A204.1 (cell line): ENCODE data around the gene ZBTB46.

Experiments used
- FAIRE-seq: peaks from 2 replicates; lab custom pipeline; 2012; peaks lifted over from hg19 to GRCh38; lab: Jason Lieb, UNC

Gene ZBTB46

DNA sequence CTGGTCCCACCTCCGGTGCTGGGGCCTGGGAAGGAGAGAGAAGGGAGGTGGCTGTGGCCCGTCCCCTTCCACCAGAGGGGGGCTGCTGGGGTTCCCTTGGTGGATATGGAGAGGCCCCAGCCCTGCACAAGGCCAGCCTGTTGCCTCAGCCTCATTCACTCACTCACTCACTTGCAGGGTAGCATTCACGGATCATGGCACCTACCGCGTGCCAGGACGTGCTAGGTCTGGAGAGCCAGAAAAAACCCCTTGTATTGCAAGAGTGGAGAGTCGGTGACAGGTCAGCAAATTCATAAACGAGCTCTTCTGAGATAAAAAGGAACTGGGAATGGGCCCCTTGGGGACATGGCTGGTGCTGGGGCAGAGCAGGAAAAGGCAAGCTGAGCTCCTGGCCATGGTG lies 6.4 kb upstream of the ZBTB46 start:
- FAIRE-seq: no peak

DNA sequence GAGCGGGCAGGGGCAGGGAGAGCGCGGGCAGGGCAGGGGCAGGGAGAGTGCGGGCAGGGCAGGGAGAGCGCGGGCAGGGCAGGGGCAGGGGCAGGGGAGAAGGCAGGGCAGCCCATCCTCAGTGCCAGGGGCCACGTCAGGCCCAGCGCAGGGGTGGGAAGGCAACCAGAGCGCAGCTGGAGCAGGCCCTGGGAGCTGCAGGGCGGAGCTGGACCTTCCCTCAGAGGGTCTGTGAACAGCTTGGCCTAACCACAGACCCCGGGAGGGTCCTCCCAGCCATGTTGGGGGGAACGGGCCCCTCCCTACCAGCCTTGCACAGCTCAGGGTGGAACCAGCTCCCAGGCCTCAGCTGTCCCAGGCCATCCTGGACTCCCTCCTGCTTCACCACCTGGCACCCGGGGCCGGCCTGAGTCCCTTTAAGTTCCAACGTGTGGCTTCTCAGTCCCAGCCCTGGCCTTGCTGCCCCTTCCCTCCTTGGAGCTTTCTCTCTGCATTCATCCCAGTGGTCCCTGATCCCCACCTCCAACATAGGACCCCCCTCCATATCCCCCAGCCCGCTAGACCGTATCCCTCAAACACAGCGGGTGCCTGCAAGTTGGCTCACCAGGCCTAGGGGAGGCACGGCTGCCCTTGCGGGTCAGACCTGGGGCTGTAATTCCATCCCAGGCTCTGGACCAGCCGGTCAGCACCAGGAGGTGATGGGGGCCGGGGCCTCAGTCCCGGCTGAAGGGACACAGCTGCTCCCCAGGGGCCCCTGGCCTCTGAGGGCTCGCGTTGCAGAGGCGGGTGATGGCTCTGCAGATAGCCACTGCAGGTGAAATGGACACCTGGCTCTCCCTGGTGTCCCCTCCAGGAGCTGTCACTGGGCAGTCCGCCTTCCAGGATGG lies 5.6 kb upstream of the ZBTB46 start:
- FAIRE-seq: no peak

DNA sequence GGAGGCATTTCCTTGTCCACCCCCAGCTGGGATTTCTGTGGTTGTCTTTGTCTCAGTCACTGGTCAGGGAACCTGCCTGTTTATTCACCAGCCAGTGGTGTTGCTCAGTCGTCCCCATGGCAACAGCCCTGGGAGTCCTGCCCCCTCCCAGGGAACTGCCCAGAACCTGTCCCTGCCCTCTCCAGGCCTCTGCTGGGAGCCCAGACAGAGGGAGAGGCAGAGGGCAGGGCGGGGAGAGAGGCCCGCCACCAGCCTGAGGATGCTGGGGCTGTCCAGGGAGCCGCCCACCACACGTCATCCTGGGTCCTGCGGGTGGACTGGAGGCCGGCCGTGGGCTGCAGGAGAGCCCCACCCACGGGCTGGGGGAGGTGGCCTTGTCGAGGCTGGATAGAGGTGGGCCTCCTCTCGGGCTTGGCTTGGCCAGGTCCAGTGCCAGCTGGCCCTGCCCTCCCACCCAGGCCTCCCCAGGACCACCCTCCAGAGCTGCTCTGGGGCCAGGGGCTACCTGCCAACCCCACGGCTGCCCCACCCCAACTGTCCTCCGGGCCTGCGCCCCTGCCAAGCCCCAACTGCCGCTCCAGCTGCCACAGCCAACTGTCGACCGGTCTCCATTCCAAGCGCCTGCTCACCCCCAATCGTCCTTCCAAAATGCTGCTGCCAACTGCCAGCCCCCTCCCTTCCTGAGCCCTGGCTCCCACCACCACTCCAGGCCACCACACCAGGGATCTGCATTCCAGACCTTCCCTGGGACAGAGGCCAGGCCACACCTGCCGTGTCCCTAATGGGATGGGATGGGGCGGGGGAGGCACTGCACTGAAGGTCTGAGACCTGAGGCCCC lies 4.2 kb upstream of the ZBTB46 start:
- no peak for FAIRE-seq

DNA sequence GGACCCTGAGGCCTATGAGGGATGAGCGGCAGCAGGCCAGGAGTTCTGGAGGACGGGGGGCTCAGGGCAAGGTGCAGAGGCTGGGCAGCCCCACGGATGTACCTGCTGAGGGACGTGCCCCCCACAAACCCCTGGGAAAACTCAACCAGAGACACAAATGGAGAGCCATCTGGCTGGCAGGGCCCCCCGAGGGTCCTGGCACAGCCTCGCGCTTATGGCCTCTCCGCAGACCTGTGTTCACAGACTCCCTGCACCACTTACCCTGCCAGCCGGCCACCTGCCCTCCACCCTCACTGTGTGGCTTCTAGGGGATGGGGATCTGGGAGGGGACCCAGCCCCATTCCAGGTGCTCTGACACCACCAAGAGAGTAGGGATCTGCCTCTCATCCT lies 3.4 kb upstream of the ZBTB46 start:
- no peak for FAIRE-seq

DNA sequence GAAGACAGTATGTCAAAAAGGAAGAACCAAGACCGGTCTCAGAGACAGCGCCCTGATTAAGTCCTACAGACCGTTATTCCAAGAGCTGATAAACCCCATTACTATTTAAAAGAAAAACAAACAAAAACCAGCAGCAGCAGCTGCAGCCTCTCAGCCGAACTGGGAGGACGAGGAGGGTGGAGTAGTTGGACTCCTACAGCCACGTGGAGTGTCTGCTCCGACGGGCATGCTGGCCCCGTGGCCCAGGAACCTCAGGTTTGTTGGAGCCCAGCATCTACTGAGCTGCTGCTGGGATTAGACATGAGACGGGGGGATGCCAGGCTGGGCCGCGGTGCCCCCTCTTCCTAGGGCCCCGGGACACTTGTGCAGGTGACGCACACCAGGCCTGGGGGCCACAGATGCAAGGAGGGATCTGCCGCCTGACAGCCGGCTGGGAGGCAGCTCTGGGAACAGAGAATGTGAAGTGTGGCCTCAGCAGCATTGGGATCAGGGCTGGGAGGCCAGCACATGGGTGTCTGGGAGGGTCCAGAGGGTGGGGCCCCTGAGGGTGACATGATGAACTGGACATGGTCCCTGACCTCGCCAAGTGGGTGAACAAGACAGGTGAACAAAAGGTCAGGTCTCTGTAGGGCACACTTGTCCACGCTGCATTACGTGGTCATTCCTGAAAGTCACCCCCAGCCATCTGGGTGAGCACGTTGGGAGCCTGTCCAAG lies 2.9 kb upstream of the ZBTB46 start:
- FAIRE-seq: no peak

DNA sequence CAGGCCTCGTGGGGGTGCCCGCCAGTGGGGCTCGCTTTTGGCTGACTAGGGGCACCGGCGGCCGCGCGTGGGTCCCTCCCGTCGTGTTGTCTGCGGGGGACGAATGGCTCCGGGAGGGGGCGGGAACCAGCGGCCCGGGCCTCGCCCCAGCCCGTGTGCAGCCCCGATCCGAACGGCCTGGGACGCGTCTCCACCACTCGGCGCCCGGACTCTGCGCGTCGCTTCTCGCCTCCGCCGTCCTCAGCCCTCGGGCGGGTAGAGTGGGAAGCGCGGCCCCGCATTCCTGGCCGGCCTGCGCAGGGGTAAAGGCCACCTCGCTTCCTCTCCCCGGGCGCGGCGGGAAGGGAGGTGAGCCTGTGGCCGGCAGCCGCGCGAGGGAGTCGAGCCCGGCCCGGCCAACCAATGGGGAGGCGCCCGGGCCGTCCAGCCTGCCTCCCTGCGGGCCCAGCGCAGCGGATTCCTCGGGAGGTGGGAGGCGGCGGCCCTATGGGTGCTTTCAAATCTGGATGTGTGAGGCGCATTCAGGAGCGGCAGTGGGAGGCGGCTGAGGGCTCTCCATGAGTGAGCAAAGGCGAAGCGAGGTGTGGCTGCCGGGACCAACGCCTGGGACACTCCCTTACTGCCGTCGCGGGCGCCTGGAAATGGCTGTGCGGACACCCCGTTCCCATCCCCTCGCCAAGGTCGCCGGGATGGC lies 1.1 kb upstream of the ZBTB46 start:
- no peak for FAIRE-seq

DNA sequence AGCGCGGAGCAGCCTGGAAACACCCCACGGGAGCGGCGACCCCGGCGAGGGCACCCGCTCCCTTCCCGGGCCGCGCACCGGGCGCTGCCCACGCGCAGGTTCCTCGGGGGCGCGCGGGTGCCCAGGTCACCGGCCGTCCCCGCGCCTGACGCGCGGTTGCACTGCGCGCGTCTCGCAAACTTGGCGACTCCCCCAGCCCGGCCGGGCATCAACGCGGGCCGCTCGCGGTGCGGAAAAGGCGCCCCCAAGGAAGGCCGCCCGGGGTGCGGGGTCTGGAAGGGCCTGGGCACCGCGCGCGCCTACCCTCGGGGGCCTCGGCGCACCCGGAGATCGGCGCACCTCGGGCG lies 555 bp upstream of the ZBTB46 start:
- FAIRE-seq: no peak

DNA sequence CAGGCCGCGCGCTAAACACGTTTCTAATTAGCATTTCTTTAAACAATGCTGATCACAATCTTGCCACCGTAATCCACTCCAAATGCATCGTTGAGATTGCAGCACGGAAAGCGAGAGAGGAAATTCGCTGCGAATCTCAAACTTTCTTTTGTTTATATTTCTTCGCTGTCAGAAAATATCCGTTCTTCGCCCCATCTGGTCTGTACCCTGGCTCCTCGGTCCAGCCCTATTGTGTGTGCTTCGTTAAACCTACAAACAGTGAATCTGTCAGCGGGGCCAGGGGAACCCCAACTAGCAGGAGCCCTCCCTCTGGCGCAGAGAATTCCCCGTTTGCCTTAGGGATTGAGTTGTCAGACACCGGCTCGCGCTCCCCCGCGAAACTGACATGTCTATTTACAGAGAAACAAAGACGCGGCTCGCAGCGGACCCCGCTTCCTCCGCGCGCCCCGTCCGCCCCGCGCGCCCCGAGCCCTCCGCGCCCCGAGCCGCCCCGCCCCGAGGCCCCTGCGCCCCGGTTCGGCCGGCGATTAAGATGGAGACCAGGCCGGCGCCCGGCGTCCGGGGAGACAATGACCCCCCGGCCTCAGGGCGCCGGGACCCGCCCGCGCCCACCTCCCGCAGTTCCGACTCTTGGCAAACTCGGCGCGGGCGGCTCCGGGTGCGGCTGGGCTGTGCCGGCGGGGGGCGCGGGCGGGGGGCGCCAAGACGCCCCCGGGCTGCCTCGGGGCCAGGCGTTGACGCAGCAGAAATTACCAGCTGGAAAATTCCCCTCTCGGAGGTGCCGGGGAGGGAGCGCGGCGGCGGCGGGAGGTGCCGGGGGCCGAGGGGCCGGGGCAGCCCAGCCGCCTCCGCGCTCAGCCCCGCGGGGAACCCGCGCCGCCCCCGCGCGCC lies 874 bp downstream of the ZBTB46 start:
- FAIRE-seq: no peak

DNA sequence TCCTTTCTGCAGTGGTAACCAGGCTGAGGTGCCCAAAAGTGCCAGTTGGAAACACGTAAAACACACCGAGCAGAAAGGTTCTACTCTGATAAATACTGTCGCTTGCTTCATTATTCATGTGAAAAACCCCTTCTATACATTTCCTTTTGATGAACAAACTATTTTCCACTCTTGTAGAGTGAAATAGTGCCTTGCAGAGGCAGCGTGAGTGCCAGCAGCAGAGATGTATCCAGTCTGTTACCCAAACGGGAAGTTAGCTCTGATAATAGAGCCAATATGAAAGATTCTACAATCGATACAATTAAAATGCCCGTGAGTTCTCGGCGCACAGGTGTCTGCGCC lies 1.5 kb downstream of the ZBTB46 start:
- FAIRE-seq: no peak

DNA sequence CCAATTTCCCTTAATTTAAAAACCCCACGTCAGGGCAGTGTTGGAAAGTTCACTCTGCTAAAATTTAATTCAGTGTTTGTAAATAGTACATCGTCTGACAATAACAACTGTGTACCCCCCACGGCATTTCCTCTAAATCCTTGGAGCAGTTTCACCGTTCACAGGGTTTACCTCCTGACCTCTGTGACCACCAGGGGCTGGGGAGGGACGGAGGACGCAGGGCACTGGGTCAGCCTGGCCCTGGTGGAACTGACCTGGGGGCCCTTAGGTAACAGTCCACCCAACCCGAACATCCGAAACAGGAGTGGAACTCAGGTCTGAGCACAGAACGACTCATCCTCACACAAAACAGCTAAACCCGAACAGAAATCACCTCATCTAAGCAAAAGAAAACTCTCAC lies 2.1 kb downstream of the ZBTB46 start:
- FAIRE-seq: no peak

DNA sequence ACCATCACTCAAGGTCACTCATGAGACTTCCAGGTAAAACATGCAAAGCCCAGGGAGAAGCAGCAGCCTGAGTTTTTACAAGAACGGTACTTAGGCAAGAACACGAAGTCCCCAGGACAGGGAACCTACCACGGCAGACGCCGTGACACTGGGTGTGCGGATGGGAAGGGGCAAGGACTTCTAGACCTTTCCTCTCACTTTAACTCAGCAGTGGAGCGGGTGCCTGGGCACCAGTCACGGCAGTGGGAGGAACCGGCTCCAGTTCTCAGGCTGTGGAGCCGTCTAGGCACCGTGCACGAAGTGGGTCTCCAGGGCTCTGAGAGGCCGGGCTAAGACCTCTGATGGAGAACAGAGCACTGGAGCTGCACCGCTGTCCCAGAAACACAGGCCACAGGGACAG lies 2.5 kb downstream of the ZBTB46 start:
- no peak for FAIRE-seq

DNA sequence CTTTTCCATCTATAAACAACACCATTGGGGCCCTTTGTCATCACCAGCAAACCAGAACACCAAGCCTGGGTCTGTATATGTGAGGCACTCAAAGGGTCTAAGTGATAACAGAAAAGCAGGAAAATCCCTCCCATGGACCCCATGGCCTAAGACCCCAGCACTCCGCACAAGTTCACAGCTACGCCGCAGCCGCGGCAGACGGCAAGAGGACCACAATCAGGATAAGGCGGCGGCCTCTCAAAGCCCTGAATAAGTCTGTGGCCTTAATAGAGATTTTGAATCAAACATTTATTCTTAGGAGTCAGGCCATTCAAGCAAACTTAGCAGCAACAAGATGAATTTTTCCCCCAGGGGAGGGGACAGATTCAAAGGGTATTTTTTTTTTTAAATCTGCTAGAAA lies 2.9 kb downstream of the ZBTB46 start:
- no peak for FAIRE-seq

DNA sequence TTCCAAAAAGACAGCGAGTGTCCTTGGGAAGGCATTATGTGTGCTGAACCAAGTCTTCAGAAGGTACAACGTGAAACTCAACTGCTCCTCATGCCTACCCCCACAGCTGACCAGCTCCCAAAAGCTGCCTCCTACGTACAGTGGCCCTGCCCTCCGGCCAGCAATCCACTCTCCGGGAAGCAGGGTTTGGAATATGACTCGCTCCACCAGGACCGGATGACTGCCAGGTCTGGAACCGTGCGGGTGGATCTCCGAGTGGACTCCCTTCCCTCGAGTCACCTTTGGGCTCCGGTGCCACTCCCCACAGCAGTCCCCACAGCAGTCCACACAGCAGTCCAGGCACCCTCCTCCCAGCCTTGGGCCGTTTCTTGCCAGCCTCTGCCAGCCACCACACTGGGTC lies 4.3 kb downstream of the ZBTB46 start:
- FAIRE-seq: no peak

DNA sequence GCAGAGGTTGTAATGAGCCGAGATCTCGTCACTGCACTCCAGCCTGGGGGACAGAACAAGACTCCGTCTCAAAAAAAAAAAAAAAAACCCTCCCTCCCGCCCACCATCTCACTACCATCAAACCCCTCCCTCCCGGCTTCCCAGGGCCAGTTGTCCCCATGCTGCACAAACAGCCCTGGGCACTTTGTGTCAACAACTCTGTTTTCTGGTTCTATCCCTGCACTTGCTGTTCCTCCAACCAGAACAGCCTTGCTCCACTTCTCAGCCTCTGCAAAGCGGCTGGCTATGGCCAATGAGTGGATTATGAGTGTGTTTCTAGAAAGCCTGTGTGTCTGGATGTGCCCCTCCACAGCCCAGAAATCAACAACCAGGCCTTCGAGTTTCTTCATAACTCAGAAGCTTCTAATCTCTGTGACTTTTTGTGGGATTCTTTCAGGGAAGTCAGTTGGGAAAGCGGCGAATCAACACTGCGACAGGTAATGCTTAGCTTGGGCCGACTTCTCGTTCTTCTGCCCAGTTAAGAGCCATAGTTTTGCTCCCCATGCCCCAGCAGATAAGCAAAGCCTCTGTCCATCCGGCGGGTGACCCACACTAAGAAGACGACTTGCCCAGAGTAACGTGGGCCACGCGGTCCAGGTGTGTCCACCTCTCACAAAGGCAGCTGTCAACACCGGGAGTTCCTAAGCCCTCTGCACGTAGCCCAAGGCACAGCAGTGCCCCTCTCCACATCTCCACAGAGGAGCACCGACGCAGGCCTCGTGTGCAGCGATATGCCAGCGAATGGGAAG lies 5.5 kb downstream of the ZBTB46 start:
- FAIRE-seq: no peak

DNA sequence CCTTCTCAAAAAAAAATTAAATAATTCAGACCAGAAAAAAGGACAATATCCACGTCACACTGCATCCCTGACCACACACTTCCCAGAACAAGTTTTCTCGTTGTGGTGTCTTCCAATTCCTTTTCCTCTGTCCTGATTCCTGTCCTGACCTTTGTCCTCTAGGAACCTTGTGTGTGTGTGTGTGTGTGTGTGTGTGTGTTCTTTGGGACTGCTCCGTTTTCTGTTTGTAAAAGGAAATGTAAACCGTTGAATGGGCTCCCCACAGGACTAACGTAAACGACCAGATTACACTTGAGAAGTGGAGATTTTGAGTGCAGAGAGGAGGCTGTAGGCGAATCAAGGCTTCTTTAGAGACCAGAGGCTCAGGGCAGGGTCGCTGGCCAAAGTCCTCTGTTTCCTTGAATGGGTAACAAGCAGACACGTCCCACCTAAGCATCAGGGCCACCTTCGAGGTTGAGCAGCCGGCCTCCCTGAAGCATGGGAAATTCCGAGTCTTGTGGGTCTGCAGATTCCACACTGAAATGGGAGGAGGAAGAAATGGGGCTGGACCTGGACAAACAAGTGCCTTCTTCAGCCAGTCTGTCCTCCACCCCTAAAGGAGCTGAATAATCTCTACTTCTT lies 7.3 kb downstream of the ZBTB46 start:
- no peak for FAIRE-seq

DNA sequence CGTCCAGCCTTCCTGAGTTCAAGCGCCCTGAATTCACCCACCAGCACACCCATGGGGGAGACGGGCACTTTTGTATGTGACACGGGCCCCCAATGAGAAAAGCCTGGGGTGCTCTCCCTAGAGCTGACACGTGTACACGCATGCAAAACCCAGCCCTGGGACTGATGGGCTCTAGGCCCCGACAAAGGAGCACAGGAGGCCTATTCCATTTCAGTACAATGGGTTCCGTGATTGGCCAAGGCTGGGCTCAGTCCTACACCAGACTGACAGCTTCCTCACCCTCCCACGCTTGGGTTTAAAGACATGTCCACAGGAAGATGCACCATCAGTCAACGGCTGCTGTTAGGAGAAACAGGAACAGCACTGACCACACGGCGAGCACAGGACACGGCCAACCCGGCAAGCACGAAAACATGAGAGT lies 8.8 kb downstream of the ZBTB46 start:
- FAIRE-seq: no peak

DNA sequence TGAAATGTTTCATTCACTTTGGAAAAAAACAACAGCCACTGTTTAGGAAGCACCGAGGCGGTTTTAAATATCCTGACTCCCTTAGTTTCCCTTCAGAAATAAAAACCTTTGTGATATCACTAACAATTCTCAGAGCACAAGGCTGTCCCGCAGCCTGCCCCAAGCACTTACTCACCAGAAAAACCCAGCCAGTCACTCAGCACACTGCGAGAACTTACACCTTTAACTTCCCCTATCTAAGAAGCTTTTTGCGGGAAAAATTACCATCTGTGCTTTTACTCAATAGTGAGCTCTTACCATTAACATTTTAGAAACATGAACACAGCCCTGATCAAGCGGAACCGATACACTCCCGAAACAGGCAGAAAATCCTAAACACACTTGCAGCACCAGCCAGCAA lies 9.3 kb downstream of the ZBTB46 start:
- FAIRE-seq: no peak

DNA sequence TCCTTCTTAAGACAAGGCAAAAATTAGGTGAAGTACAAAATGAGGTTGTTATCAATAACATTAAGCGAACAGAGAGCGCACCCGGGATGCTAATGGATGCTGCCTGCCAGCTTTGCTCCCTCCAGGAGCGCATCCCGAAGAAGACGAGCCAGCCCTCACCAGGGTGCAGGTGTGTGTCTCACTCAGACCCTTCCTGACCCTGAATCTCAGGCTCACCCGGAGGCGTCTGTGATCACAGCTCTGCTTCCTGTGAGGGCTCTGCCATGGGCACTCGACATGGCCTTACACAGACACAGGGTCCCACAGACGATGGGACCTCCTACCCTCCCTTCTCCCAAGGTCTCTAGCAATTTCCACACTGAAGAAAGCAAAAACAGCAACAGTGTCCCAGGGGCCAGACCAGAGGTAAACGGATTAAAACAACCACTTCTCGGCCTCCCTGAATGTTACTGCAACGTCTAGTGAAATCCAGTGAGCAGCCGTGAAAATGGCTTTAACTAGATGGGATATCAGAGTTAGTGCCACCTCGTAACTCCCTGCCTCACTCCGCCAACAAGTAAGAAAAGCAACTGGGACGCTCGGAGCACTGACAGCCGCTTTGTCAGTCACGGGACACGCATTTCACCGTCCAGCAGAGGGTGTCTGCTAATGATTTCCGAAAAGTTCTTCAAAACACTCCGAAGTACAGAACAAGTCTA lies 11.7 kb downstream of the ZBTB46 start:
- FAIRE-seq: peak; percentile 19

DNA sequence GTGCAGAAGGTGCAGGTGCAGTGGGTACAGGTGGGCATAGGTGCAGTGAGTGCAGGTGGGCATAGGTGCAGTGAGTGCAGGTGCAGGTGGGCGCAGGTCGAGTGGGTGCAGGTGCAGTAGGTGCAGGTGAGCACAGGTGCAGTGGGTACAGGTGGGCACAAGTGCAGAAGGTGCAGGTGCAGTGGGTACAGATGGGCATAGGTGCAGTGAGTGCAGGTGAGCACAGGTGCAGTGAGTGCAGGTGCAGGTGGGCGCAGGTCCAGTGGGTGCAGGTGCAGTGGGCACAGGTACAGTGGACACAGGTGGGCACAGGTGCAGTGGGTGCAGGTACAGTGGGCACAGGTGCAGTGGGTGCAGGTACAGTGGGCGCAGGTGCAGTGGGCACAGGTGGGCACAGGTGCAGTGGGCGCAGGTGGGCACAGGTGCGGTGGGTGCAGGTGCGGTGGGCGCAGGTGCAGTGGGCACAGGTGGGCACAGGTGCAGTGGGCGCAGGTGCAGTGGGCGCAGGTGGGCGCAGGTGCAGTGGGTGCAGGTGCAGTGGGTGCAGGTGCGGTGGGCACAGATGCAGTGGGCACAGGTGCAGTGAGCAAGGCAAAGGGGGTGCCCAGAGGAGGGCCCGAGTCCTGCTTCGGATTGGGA lies 15.3 kb downstream of the ZBTB46 start:
- no peak for FAIRE-seq
